ENCODE results near the gene NDUFB4.
"Not testable (repeated sequence)": the region's sequence is repeated elsewhere in the genome, so short reads cannot be mapped to it uniquely, and the experiment has no call there.

Gene NDUFB4

DNA sequence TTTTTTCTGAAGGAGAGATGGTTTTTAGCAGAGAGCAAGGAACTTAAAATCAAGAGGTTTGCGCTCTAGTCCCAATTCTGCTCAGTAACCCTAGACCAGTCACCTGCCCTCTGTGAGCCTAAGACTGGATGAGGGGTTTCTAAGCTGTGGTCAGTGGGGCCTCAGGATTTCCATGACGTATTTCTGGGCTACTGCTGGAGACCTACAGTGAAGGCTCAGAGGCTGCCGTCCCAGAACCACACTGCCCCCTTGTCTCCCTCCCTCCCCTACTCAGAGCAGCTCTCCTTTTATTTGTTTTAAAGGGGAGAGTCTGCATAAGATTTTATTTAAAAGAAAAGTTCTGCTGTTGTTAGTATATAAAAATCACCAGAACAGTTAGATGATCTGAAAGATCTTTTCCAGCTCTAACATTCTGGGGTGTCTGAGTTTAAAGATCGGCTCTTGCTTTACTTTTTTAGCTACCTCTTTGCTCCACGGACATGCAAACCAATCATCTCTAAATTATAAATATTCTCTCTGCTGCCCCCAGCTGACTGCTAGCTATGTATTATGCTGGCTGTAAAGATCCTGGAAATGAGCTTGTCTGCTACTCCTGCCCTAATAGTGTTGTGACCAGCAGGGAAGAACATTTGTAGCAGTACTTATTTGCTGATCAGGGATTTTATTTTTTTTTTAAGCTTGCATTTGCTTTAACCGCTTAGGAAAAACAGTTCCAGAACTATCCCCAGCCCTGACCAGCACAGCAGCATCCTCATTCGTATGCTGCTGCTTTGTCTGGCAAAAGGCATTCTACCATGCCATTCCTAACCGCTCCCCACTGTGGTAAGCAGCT lies 28.6 kb upstream of the NDUFB4 start:
- DNase-seq = peak; percentile 26

DNA sequence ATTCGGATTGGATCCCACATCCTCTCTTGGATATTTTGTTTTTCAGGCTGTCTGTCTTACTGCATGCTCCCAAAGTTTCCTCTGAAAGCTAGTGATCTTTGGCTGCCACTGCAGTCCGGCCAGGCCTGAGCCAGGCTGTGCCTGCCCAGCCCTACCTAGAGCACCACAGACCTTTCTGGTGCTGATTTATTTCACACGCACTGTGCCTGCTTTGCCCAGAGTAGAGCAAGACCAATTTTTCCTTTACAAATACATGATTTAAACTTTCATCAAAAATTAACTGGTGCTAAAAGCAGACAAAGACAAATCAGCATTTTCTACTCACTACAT lies 28.0 kb upstream of the NDUFB4 start:
- DNase-seq = no peak

DNA sequence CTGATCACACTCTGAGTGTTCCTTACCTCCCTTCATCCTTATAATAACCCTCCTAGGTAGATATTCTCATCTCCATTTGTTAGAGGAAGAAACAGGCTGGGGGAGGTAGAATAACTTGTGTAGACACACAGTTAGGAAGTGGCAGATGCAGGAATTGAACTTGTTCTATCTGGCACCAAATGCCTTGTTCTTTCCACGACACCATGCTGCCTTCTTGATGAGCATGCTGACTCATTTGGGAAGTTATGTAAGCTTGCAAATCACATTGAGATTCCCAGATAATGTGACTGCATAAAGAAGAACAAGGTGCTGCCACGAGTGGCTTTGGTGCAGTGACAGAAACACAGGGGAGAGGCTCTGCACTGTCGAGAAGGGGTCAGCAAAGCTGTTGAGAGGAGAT lies 27.5 kb upstream of the NDUFB4 start:
- no peak for DNase-seq

DNA sequence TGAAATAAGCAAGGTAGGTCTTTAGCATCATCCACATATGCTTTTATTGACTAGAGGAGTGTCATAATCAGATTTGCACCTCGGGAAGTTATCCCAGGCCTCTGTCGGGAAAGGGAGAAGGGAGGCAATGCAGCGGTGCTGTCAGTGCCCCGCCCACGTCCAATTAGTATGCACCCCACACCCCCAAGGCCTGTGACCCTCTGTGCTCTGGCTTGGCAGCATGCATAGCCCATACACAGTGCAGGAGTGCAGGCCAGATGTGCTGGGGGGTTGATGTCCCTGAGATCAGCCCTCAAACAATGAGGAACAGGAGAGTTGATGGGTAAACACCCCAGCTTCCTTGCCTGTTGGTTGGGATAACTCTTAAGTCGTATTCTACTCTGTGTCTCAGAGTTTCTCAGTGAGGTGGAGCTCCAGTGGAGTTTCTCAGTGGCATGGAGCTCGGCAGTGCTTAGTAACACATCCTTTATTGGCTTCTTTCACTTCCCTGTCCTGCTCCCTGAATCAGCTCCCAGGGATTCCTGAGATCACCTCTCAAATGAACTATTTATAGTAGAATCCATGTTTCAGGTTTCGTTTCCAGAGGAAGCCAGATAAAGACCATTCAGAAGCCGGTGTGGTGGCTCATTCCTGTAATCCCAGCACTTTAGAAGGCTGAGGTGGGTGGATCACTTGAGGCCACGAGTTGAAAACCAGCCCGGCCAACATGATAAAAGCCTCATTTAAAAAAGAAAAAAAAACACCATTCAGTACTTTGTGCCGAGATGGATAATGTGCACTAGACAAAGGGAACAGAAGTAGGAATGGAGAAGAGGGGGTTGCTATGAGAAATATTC lies 26.7 kb upstream of the NDUFB4 start:
- DNase-seq = no peak

DNA sequence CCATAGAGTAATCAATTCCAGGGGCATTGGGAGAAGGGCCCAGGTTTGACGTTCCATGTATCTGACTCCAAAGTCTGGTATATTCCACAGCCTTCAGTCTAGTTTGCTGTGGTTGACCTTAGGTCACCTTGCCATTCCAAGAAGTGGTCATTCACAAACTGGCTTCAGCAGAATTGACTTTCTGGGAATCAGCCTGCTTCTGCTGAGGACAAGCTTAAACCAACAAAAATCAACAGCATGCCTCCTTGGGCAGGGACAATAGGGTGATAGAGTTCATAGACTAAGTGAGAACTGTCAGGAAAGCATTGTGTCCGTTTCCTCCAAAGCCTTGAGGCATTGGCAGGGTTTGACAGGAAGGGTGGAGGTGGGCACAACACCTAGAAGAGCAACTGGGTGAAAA lies 24.1 kb upstream of the NDUFB4 start:
- no peak for DNase-seq

DNA sequence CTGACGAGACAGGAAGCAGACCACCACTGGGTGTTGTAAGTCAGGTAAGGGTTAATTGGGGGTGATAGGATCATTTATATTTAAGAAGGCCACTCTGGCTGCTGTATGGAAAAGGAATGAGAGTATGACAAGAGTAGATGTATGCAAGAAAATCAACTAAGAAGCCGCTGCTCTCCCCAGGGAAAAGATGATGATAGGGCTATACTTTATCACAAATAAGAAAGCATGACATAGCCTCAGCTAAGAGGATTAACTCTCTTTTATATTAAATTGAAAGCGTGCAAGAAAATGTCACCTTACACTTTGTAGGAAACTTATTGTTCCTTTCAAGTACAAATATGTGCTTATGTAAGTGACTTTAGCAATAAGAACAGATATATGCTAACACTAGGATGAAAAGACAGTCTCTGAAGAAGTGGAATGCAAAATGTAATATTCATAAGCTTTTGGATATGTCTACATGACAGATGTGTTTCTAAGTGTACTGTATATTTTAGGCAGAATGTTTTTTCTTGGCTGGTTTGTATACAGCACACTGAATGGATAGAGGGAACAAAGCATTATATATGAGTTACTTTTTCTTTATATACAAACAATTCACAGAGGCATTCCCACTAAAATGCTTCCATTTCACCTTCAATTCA lies 8.7 kb upstream of the NDUFB4 start:
- DNase-seq = no peak

DNA sequence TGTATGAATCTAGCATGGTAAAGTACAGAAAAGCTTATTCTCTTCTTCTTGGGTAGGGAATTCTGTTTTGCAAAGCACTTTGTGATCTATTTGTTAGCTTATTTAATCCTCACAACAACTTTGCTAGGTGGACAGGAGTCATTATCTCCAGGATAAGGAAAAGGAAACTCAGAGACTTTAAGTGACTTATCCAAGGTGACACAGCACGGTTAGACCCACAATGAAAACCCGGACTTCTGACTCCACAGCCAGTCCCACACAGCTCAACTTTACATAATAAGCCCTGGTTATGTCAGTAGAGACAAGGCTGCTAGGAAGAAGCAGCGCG lies 384 bp upstream of the NDUFB4 start:
- no peak for DNase-seq

DNA sequence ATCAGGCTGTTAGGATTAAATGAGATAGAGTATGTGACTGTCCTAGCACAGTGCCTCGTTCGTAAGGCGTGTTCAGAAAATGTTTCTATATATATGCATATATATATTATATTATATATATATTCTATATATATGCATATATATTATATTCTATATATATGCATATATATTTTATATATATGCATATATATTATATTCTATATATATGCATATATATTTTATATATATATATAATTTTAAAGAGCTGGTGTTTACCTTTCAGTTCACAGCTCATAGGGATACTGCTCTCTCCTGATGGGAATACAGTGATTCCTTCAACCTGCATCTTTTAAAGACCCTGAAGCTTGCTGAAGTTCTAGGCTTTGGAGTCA lies 702 bp downstream of the NDUFB4 start:
- no peak for DNase-seq

DNA sequence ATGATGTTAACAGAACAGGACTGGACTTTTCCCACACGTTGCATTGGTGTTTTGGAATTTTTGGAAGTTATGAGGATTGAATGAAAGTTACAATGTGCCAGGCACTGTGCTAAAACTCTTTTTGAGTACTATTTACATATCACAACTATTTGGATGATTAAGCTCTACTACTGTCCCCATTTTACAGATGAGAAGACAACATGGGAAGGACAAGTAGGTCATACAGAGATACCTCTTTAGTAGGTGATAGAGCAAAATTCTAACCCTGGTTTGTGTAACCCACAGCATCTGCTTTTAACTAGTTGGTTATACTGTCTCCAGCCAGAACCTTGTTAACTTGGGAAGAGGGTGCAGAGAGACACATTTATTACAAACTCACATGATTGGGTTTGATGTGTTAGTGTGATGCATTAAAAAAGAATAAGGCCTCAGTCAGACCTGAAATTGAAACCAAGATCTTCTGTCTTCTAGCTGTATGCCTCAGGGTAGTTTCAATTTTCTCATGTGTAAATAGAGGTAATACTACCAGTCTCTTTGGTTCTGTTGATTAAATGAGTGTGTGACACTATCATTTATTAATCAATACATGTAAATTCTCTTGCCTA lies 1.4 kb downstream of the NDUFB4 start:
- no peak for DNase-seq

DNA sequence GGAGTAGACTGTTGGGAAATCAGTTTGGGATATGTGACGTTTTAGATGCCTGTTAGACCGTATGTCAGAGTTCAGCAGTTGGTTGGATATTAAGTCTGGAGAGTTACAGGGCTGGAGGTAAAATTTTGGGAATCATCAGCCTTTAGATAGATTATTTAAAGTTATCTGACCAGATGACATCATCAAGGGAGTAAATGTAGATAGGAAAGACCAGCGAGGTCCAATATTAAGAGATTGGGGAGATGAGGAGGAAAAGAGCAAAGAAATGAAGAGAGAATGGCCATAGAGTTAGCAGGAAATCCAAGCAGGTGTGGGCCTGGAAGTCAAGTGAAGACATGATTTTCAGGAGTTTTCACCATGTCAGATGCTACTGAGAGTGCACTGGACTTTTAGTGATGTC lies 3.1 kb downstream of the NDUFB4 start:
- no peak for DNase-seq

DNA sequence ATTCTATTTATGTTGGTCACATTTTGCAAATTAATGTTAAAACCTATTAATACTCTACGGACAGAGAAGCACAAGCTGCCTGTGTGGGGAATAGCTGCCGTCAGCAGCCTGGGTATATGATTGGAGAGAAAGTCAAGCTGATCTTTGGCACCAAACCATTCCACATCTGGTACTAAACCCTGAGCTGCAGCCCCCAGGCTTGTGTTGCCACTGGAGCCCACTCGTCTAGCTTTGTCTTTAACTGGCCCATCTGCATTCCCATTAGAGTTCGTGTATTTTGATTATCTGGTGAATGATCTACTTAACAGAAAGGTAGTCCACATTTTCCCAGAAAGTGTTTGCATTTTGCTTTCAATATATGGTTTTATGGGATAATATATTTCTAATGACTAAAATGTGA lies 5.4 kb downstream of the NDUFB4 start:
- DNase-seq = no peak

DNA sequence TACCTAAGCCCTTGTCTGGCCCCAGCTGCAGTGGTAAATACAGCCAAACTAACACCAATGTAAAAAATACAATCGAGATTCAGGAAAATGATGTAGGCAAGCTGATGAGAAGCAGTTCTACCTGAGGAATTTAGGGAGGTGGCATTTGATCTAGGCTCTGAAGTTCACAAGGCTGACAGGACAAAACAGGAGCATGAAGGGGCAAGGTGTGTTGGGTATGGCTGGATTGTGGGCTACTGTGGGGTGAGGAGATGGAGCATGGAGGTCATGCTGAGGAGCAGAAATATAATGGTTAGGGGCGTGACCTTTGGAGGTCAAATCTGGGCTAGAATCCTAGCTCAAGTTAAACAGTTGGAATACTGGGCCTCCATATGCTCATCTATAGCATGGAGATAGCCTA lies 6.5 kb downstream of the NDUFB4 start:
- no peak for DNase-seq

DNA sequence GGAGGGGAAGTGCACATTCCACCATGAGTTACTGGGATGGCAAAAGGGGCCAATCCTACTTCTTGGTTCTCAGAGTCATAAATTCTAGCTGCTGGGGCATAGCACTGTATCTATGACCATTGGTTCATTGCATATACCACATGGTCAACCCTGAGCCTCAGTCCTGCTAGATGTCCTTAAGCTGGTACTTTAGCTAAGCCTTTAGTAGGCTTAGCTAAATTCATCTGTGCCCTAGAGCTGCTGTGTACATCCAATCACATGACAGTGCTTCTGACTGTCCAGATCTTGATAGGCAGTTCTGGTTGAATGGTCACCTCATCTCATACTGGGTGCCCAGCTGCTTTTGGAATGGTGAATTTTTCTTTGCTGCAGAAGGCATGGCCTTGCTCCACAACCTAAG lies 8.2 kb downstream of the NDUFB4 start:
- no peak for DNase-seq

DNA sequence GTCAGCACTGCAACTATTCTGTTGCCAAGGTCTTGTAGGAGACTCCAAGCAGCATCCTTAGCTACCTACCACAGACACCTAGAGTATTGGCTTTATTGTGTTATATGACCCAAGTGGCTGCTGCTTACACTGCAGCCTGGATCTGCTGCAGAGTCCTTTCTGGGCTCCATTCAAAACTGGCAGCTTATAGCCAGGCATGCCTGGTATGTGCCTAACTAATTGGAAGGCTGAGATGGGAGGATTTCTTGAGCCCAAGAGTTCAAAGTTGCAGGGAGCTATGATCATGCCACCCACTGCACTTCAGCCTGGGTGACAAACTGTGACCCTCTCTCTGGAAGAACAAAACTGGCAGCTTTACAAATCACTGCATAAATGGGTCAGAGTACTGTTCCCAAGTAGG lies 8.6 kb downstream of the NDUFB4 start:
- DNase-seq = no peak

DNA sequence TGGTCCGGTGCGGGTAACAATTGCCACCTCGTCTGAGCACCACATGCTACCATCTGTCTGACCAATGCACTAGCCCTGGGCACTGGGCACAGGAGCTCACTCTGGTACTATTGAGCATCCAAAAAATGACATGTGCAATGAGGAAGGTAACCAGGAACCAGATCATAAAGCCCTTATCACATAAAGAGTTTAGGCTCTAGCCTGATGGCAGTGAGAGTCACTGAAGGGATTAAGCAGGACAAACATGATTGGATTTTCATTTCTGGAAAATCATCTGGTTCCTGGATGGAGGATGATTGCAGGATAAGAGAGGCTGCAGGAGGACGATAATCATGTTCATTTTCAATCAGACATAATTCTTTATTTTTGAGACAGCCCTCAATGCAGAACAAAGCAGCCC lies 12.4 kb downstream of the NDUFB4 start:
- DNase-seq = no peak

DNA sequence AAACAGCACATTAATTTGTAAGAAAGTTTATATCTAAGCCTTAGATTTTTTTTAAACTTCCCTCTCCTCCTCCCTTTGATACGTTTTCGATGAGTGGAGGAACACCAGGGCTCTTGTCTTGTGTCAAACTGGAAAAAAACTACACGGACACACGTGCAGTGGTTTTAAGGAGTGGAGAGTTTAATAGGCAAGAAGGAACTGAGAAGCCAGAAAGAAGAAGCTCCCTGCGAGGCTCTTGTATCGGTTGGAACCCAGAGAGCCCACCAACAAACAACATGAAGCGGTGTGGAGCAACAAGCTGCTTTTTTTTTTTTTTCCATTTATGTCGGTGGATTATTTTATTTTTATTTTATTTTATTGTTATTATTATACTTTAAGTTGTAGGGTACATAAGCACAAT lies 18.6 kb downstream of the NDUFB4 start:
- DNase-seq = no peak

DNA sequence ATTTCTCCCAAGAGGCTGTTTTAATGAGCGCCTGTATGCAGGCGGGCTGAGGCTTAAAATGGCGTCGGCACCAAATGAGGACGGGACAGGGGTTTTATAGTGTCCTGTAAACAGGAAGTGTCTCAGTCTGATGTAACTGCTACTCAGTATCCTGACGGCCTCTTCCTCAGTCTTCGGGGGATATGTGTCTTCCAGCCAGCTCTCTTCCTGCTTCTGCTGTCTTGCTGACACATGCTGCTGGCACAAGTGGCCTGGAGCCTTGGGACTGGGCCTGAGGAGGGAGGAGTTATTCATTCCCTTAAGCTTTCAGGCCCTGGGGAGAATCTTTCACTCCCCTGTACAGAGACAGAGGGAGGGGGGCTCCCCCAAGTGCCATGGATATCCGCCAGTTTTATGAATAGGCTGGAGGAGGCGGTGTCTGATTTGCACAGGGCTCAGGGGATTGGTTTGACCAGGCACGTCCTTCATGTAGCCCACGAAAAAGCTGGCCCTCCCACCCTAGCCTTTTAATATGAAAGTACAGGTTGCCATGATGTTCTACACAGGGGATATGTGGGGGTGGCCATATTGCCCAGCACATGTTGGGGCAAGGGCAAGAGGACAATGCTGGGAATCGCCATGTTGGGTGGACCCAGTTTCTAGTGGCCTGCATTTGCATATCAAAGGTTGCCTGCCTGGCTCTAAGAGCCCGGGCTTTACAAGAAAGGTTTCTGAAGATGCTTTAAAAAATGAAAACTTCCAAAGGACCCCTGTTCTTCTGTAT lies 19.9 kb downstream of the NDUFB4 start:
- DNase-seq = no peak

DNA sequence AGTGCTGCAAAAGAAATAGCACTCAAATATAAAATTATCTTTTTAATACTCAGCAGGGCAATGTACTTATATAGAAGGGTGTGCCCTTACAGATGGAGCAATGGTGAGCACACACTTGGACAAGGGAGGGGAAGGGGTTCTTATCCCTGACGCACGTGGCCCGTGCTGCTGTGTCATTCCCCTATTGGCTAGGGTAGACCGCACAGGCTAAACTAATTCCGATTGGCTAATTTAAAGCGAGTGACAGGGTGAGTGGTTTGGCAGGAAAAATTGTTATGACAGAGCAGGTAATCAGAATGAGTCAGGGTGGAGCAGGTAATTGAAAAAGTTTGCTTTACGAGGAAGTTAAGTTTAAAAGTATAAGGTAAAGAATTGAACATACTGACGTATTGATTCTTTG lies 20.6 kb downstream of the NDUFB4 start:
- not testable (repeated sequence) for DNase-seq

DNA sequence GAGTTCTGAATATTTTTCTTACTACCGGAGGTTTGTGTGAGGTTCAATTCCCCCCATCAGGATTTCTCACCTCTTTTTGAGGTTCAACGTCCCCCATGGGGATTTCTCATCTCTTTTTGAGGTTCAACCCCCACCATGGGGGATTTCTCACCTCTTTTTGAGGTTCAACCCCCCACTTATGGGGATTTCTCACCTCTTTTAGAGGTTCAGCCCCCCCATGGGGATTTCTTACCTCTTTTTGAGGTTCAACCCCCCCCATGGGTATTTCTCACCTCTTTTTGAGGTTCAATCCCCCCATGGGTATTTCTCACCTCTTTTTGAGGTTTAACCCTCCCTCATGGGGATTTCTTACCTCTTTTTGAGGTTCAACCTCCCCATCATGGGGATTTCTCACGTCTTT lies 26.3 kb downstream of the NDUFB4 start:
- no peak for DNase-seq

DNA sequence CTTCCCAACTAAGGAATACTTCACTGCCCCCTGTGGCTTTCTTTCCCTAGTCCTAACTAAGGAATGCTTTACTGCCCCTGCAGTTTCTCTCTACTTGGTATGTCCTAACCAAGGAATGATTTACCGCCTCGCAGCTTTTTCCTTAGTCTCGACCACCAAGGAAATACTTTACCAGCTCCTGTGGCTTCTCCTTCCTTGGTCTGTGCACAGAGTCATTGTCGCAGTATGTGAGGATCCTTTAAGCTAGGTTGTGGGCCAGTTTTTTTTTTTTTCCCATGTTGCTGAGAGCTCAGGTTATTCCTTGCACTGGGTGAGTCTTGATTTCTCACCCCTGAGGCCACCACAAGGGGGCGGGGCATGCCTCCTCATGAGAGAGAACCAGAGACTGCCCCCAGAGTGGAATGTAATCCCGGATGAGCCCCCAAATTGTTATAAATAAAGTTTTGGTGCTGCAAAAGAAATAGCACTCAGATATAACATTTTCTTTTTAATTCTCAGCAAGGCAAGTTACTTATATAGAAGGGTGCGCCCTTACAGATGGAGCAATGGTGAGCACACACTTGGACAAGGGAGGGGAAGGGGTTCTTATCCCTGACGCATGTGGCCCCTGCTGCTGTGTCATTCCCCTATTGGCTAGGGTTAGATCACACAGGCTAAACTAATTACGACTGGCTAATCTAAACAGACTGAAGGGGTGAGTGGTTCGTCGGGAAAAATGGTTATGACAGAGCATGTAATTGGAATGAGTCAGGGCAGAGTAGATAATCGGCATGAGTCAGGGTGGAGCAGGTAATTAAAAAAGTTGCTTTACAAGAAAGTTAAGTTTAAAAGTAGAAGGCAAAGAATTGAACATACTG lies 27.0 kb downstream of the NDUFB4 start:
- DNase-seq = no peak

DNA sequence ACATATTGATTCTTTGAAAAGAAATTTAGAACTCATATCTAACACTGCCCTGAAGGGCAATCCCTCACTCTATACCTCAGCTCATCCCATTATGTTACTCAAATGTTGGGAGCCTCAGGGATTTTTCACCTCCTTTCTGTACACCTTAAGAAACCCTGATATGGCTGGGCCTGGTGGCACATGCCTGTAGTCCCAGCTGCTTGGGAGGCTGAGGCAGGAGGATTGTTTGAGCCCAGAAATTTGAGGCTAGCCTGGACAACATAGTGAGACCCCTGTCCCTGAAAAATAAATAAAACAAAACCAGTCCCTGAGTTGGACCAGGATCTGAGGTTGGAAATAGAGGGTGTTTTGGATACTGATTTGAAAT lies 27.6 kb downstream of the NDUFB4 start:
- DNase-seq = no peak

DNA sequence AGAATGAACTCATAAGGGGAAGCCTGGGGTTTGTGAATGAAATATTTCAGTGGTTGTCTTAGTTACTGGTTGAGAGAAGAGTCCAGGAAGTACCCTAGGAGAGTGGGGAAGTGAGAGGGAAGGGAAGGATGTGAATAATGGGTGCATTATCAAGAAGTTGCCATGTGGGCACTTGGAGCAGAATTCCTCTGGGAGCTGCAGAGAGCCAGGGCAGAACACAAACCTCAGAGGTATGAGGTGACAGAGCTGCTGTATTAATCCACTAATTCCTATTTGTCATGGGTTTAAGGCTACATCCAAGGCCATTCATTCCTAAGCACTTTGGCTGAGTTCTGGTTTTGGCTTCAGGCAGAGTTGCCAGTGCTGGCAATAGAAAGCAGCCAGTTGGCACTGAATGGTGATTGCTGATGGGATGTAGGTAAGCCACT lies 29.0 kb downstream of the NDUFB4 start:
- DNase-seq = no peak

All from right kidney (tissue), 1 donor.